Neural crest cell (in vitro differentiated cells): Measurements from ENCODE around the gene TCN2. TPM values are rescaled to one million over a fixed set of nuclear protein-coding genes. Genes with fewer than 3 reads are reported as not detected.

Experiments
- DNase-seq: peaks from one replicate; pipeline ENCODE4 v3.0.0; 2021; ENCODE audit warnings: low read depth, mixed read lengths, low spot score
- H3K27ac Mint-ChIP-seq: one replicate; pipeline ENCODE4 v1.8.0; 2021; ENCODE audit warnings: mild to moderate bottlenecking, mixed read lengths; ENCODE audit not compliant: unreplicated experiment
- H3K27me3 Mint-ChIP-seq: 2 replicates; pipeline ENCODE4 v1.8.0; 2021; ENCODE audit warnings: low read depth, mild to moderate bottlenecking, mixed read lengths
- H3K36me3 Mint-ChIP-seq: 2 replicates; pipeline ENCODE4 v1.8.0; 2021; ENCODE audit warnings: low read depth, mild to moderate bottlenecking, mixed read lengths
- H3K4me1 Mint-ChIP-seq: 2 replicates; pipeline ENCODE4 v1.8.0; 2021; ENCODE audit warnings: mixed read lengths
- H3K4me3 Mint-ChIP-seq: one replicate; pipeline ENCODE4 v1.8.0; 2021; ENCODE audit warnings: mild to moderate bottlenecking, mixed read lengths
- H3K9me3 Mint-ChIP-seq: 2 replicates; pipeline ENCODE4 v1.8.0; 2021; ENCODE audit warnings: mixed read lengths
- total RNA-seq: library from RNA; stranded (reverse); gene quantifications from 2 replicates; pipeline ENCODE4 v1.2.1, GENCODE V29; 2021
- TF ChIP-seq, protein P1 (sequence below): fragments of 200-600 bp; sonication (generic); conservative IDR thresholded peaks from 2 replicates; pipeline ENCODE4 v1.5.0; 2021; ENCODE audit warnings: antibody characterized with exemption, mild to moderate bottlenecking

Gene TCN2
- total RNA-seq, 1 donor from 2014 or later, result 16.2 TPM

DNA sequence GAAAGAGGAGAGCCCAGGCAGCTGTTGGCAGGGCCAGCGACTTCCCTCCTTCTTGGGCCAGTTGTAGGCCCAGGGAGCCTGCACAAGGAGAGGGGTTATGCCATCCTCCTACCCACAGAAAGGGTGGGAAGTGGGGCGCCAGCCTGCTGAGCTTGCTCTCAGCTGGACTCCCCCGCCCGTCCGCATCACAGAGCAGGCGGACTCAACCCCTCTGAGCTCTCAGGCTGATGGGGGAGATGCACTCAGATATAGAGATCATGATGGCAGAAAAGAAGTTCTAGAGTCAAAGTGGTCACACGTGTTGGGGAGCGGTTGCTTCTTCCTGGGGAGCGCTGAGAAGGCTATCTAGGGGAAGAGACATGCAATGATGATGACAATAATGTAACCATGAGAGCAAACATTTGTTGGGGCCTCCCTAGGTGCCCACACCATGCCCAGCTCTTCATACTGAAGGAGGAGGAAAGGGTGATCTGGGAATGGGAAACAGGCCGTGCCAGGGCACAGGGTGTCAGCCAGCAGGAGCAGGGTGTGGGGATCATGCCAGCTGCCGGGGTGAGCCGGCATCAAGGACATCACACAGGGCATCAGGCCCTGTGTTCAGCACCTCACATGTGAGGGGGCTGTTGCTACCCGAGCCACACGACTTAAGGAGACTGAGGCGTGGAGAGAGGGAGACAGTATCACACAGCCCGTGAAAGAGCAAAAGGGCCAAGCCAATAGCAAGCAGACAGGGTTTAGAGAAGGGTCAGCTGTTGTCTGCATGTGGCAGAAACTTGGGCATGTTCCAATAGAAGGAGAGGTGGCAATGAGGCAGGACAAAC is 36.3 kb downstream of the TCN2 start:
- Mint-ChIP-seq H3K27ac (no peak overlapping the region), H3K4me3 (no peak overlapping the region), H3K4me1 (peaks cover 8% of the 10 kb centered on the region), H3K9me3 (no peaks in the 10 kb centered on the region), H3K27me3 (no peaks in the 10 kb centered on the region), H3K36me3 (no peaks in the 10 kb centered on the region)
- DNase-seq, result no peak
- TF ChIP-seq, protein P1, sequence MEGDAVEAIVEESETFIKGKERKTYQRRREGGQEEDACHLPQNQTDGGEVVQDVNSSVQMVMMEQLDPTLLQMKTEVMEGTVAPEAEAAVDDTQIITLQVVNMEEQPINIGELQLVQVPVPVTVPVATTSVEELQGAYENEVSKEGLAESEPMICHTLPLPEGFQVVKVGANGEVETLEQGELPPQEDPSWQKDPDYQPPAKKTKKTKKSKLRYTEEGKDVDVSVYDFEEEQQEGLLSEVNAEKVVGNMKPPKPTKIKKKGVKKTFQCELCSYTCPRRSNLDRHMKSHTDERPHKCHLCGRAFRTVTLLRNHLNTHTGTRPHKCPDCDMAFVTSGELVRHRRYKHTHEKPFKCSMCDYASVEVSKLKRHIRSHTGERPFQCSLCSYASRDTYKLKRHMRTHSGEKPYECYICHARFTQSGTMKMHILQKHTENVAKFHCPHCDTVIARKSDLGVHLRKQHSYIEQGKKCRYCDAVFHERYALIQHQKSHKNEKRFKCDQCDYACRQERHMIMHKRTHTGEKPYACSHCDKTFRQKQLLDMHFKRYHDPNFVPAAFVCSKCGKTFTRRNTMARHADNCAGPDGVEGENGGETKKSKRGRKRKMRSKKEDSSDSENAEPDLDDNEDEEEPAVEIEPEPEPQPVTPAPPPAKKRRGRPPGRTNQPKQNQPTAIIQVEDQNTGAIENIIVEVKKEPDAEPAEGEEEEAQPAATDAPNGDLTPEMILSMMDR, result no peak

DNA sequence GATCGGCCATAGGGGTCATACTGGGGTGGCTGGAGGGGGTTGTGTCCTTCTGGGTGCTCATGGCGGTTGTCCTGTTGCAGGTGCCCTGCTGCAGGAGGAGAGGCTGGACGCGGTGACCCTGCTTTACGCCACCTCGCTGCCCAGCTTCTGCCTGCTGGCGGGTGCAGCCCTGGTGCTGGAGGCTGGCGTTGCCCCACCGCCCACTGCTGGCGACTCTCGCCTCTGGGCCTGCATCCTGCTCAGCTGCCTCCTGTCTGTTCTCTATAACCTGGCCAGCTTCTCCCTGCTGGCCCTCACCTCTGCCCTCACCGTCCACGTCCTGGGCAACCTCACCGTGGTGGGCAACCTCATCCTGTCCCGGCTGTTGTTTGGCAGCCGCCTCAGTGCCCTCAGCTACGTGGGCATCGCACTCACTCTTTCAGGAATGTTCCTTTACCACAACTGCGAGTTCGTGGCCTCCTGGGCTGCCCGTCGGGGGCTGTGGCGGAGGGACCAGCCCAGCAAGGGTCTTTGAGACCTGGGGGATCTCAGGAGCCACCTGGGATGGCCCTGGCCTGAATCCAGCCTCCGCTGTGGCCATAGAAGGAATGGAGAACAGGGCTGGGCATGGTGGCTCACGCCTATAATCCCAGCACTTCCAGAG is 39.7 kb downstream of the TCN2 start:
- DNase-seq, result no peak
- H3K27me3 Mint-ChIP-seq, result no peaks in the 10 kb centered on the region
- no peak overlapping the region for H3K4me3 Mint-ChIP-seq
- H3K36me3 Mint-ChIP-seq, result no peaks in the 10 kb centered on the region
- peaks cover 4% of the 10 kb centered on the region for H3K4me1 Mint-ChIP-seq
- no peaks in the 10 kb centered on the region for H3K9me3 Mint-ChIP-seq
- TF ChIP-seq, protein P1, result no peak
- no peak overlapping the region for H3K27ac Mint-ChIP-seq

DNA sequence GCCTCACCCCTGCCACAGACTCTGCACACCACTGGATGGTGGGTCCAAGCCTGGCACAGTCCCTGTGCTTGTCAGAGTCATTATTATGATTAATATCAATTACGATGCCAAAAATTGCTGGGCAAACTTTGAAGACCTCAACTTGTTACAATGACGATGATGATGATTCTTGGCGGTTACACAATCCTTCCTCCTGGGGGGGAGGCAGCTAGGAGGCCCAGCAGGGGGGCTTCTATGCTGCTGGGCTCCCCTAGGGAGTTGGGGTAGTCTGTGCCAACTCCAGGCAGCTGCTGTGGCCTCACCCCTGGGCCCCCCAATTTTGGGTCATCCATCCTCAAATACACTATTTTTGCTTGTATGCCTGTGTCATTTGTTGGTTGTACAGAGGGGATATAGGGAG is 40.6 kb downstream of the TCN2 start:
- no peaks in the 10 kb centered on the region for H3K9me3 Mint-ChIP-seq
- no peak for DNase-seq
- H3K27me3 Mint-ChIP-seq, result no peaks in the 10 kb centered on the region
- no peak overlapping the region for H3K27ac Mint-ChIP-seq
- TF ChIP-seq, protein P1, result no peak
- no peaks in the 10 kb centered on the region for H3K36me3 Mint-ChIP-seq
- no peak overlapping the region for H3K4me3 Mint-ChIP-seq
- peaks cover 4% of the 10 kb centered on the region for H3K4me1 Mint-ChIP-seq

DNA sequence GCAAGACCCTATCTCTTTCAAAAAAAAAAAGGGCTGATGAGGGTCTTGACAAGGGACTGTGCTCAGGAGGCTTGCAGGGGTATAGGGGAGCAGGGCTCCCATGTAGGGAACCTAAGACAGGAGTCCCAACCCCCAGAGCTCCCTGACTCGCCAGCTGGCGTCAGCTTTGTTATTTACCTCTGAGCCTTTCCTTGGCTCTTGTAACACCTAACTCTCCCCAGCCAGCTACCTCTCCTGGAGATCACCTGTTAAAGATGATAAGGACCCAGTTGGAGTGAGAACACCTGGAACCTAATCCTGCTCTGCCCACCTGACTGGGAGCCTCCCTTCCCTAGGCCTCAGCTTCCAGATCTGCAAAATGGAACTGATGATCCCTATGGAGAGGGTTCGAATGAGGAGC is 41.9 kb downstream of the TCN2 start:
- H3K27me3 Mint-ChIP-seq, result no peaks in the 10 kb centered on the region
- H3K36me3 Mint-ChIP-seq, result no peaks in the 10 kb centered on the region
- H3K4me1 Mint-ChIP-seq, result peaks cover 4% of the 10 kb centered on the region
- H3K4me3 Mint-ChIP-seq, result no peak overlapping the region
- TF ChIP-seq, protein P1, result no peak
- no peak overlapping the region for H3K27ac Mint-ChIP-seq
- no peaks in the 10 kb centered on the region for H3K9me3 Mint-ChIP-seq
- DNase-seq, result no peak

DNA sequence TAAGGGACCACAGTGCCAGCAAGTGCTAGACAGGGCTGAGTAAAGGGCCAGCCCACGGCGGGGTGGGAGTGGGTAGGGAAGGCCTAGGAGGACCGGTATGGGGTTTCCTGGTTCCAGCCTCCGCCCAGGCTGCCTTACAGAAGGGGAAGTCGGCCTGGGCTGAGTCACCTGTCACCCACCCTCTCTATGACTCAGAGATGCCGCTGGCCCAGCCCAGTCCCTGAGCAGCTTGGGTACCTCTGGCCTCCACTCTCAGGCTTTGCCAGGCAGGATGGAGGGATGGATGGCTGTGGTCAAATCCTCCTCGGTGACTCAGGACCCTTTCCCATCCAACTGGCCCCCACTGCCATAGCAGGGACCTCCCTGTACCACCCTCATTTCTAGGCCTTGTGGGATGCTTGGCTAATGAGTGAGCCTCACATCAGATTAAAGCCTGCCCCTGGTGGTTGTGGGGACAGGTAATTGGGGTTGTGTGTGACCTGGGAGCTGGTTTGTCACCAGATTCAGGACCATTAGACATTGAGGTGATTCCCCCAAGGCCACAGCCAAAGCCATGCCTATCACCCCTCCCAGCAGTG is 42.5 kb downstream of the TCN2 start:
- H3K27ac Mint-ChIP-seq, result no peak overlapping the region
- TF ChIP-seq, protein P1, result no peak
- no peaks in the 10 kb centered on the region for H3K9me3 Mint-ChIP-seq
- H3K4me1 Mint-ChIP-seq, result peaks cover 4% of the 10 kb centered on the region
- H3K27me3 Mint-ChIP-seq, result no peaks in the 10 kb centered on the region
- H3K36me3 Mint-ChIP-seq, result no peaks in the 10 kb centered on the region
- DNase-seq, result no peak
- no peak overlapping the region for H3K4me3 Mint-ChIP-seq
